ENCODE results near the gene SYNGR3.
A peak's percentile ranks its signal among the peaks of the same experiment; 100 is the strongest.
"Not testable (repeated sequence)": the region's sequence is repeated elsewhere in the genome, so short reads cannot be mapped to it uniquely, and the experiment has no call there.

Gene SYNGR3

GRCh38 chr16:2009791-2010510 is 20.2 kb downstream of the SYNGR3 start, which contains the start of gene ZNF598:
ZNF598 (minus strand) TSS chr16:2009821.
- H3K27me3 ChIP-seq (ENCODE audit: control insufficient read depth in 1 of 2, insufficient read depth in 2 of 2, low read length in 2 of 2), result no peaks in the 10 kb centered on the region
- H3K9me3 ChIP-seq (ENCODE audit: low read length), result no peaks in the 10 kb centered on the region
- peaks cover 36% of the 10 kb centered on the region for H3K4me1 ChIP-seq (ENCODE audit: insufficient read depth, low read length)
- H3K36me3 ChIP-seq (ENCODE audit: insufficient read depth, low read length), result peaks cover 5% of the 10 kb centered on the region
- peak within 1 kb of the TSS; percentile 54 for H3K9ac ChIP-seq (ENCODE audit: low read length)
- peak within 1 kb of the TSS; percentile 86 for H3K27ac ChIP-seq (ENCODE audit: low read depth, low read length)
- H3K4me3 ChIP-seq (ENCODE audit: low read depth in 1 of 2, low read length in 2 of 2), result peak within 1 kb of the TSS; percentile 75 to 96

GRCh38 chr16:2011726-2012125 is 22.0 kb downstream of the SYNGR3 start:
- not testable (repeated sequence) for H3K27me3 ChIP-seq (ENCODE audit: control insufficient read depth in 1 of 2, insufficient read depth in 2 of 2, low read length in 2 of 2); H3K36me3 ChIP-seq (ENCODE audit: insufficient read depth, low read length); H3K27ac ChIP-seq (ENCODE audit: low read depth, low read length); H3K9ac ChIP-seq (ENCODE audit: low read length); H3K9me3 ChIP-seq (ENCODE audit: low read length); H3K4me3 ChIP-seq (ENCODE audit: low read depth in 1 of 2, low read length in 2 of 2)
- H3K4me1 ChIP-seq (ENCODE audit: insufficient read depth, low read length), result peaks cover 31% of the 10 kb centered on the region

- Histone ChIP-seq H3K36me3 (ENCODE audit: insufficient read depth, low read length) (no peaks in the 10 kb centered on the region), H3K4me1 (ENCODE audit: insufficient read depth, low read length) (peaks cover 14% of the 10 kb centered on the region), H3K9me3 (ENCODE audit: low read length) (no peaks in the 10 kb centered on the region), H3K27me3 (ENCODE audit: control insufficient read depth in 1 of 2, insufficient read depth in 2 of 2, low read length in 2 of 2) (no peaks in the 10 kb centered on the region), H3K27ac (ENCODE audit: low read depth, low read length) (no peak overlapping the region), H3K9ac (ENCODE audit: low read length) (no peak overlapping the region), H3K4me3 (ENCODE audit: low read depth in 1 of 2, low read length in 2 of 2) (no peak overlapping the region)
These were observed 23.8 kb downstream of the SYNGR3 start for GRCh38 chr16:2013527-2013926.

- Histone ChIP-seq H3K27me3 (ENCODE audit: control insufficient read depth in 1 of 2, insufficient read depth in 2 of 2, low read length in 2 of 2) (peaks cover 6 to 17% of the 10 kb centered on the region in 2 donors), H3K9ac (ENCODE audit: low read length) (no peak overlapping the region), H3K9me3 (ENCODE audit: low read length) (no peaks in the 10 kb centered on the region), H3K4me1 (ENCODE audit: insufficient read depth, low read length) (peaks cover 4% of the 10 kb centered on the region), H3K36me3 (ENCODE audit: insufficient read depth, low read length) (no peaks in the 10 kb centered on the region), H3K4me3 (ENCODE audit: low read depth in 1 of 2, low read length in 2 of 2) (no peak overlapping the region), H3K27ac (ENCODE audit: low read depth, low read length) (no peak overlapping the region)
These were observed 25.6 kb downstream of the SYNGR3 start for GRCh38 chr16:2015117-2015946.

GRCh38 chr16:2015947-2016208 is 26.1 kb downstream of the SYNGR3 start:
- Histone ChIP-seq H3K9ac (ENCODE audit: low read length) (no peak overlapping the region), H3K27me3 (ENCODE audit: control insufficient read depth in 1 of 2, insufficient read depth in 2 of 2, low read length in 2 of 2) (peaks cover 6 to 22% of the 10 kb centered on the region in 2 donors), H3K9me3 (ENCODE audit: low read length) (no peaks in the 10 kb centered on the region), H3K4me1 (ENCODE audit: insufficient read depth, low read length) (no peaks in the 10 kb centered on the region), H3K4me3 (ENCODE audit: low read depth in 1 of 2, low read length in 2 of 2) (no peak overlapping the region), H3K36me3 (ENCODE audit: insufficient read depth, low read length) (no peaks in the 10 kb centered on the region), H3K27ac (ENCODE audit: low read depth, low read length) (no peak overlapping the region)

GRCh38 chr16:2016407-2016922 is 26.7 kb downstream of the SYNGR3 start:
- no peaks in the 10 kb centered on the region for H3K36me3 ChIP-seq (ENCODE audit: insufficient read depth, low read length)
- no peak overlapping the region for H3K4me3 ChIP-seq (ENCODE audit: low read depth in 1 of 2, low read length in 2 of 2)
- peaks cover 6 to 28% of the 10 kb centered on the region in 2 donors for H3K27me3 ChIP-seq (ENCODE audit: control insufficient read depth in 1 of 2, insufficient read depth in 2 of 2, low read length in 2 of 2)
- H3K9me3 ChIP-seq (ENCODE audit: low read length), result no peaks in the 10 kb centered on the region
- no peaks in the 10 kb centered on the region for H3K4me1 ChIP-seq (ENCODE audit: insufficient read depth, low read length)
- no peak overlapping the region for H3K9ac ChIP-seq (ENCODE audit: low read length)
- H3K27ac ChIP-seq (ENCODE audit: low read depth, low read length), result no peak overlapping the region

GRCh38 chr16:2019518-2019920 is 29.7 kb downstream of the SYNGR3 start, which contains the start of gene NPW:
NPW (plus strand) TSS chr16:2019785.
- Histone ChIP-seq H3K4me1 (ENCODE audit: insufficient read depth, low read length) (peaks cover 13% of the 10 kb centered on the region), H3K9me3 (ENCODE audit: low read length) (no peaks in the 10 kb centered on the region), H3K27me3 (ENCODE audit: control insufficient read depth in 1 of 2, insufficient read depth in 2 of 2, low read length in 2 of 2) (peaks cover 10 to 35% of the 10 kb centered on the region in 2 donors), H3K4me3 (ENCODE audit: low read depth in 1 of 2, low read length in 2 of 2) (no peak within 1 kb of the TSS), H3K36me3 (ENCODE audit: insufficient read depth, low read length) (no peaks in the 10 kb centered on the region), H3K27ac (ENCODE audit: low read depth, low read length) (no peak within 1 kb of the TSS), H3K9ac (ENCODE audit: low read length) (no peak within 1 kb of the TSS)

- peaks cover 10 to 35% of the 10 kb centered on the region in 2 donors for H3K27me3 ChIP-seq (ENCODE audit: control insufficient read depth in 1 of 2, insufficient read depth in 2 of 2, low read length in 2 of 2)
- no peak overlapping the region for H3K27ac ChIP-seq (ENCODE audit: low read depth, low read length)
- no peak overlapping the region for H3K4me3 ChIP-seq (ENCODE audit: low read depth in 1 of 2, low read length in 2 of 2)
These were observed 30.4 kb downstream of the SYNGR3 start for GRCh38 chr16:2019921-2020831.

GRCh38 chr16:2022723-2023091 is 32.9 kb downstream of the SYNGR3 start:
- Histone ChIP-seq H3K27me3 (ENCODE audit: control insufficient read depth in 1 of 2, insufficient read depth in 2 of 2, low read length in 2 of 2) (peaks cover 10 to 35% of the 10 kb centered on the region in 2 donors), H3K4me1 (ENCODE audit: insufficient read depth, low read length) (peaks cover 24% of the 10 kb centered on the region), H3K9ac (ENCODE audit: low read length) (no peak overlapping the region), H3K27ac (ENCODE audit: low read depth, low read length) (no peak overlapping the region), H3K9me3 (ENCODE audit: low read length) (no peaks in the 10 kb centered on the region), H3K36me3 (ENCODE audit: insufficient read depth, low read length) (no peaks in the 10 kb centered on the region), H3K4me3 (ENCODE audit: low read depth in 1 of 2, low read length in 2 of 2) (peak overlapping the region; percentile 31 to 55)

More at GRCh38 chr16:2019921-2020831, 30.4 kb downstream of the SYNGR3 start:
- peaks cover 13% of the 10 kb centered on the region for H3K4me1 ChIP-seq (ENCODE audit: insufficient read depth, low read length)
- no peaks in the 10 kb centered on the region for H3K36me3 ChIP-seq (ENCODE audit: insufficient read depth, low read length)
- no peaks in the 10 kb centered on the region for H3K9me3 ChIP-seq (ENCODE audit: low read length)
- H3K9ac ChIP-seq (ENCODE audit: low read length), result no peak overlapping the region

GRCh38 chr16:2023092-2024031 is 33.6 kb downstream of the SYNGR3 start:
- peak overlapping the region; percentile 31 to 55 for H3K4me3 ChIP-seq (ENCODE audit: low read depth in 1 of 2, low read length in 2 of 2)
- peaks cover 30% of the 10 kb centered on the region for H3K4me1 ChIP-seq (ENCODE audit: insufficient read depth, low read length)
- no peaks in the 10 kb centered on the region for H3K36me3 ChIP-seq (ENCODE audit: insufficient read depth, low read length)
- H3K27me3 ChIP-seq (ENCODE audit: control insufficient read depth in 1 of 2, insufficient read depth in 2 of 2, low read length in 2 of 2), result peaks cover 10 to 35% of the 10 kb centered on the region in 2 donors
- H3K9me3 ChIP-seq (ENCODE audit: low read length), result no peaks in the 10 kb centered on the region
- H3K27ac ChIP-seq (ENCODE audit: low read depth, low read length), result no peak overlapping the region
- no peak overlapping the region for H3K9ac ChIP-seq (ENCODE audit: low read length)

Measured in muscle layer of colon (tissue), 2 donors.